PC-3 (cell line): ENCODE results near the gene ACVR1. TPM values are rescaled to one million over a fixed set of nuclear protein-coding genes. Genes with fewer than 3 reads are reported as not detected.

Source experiments
- ATAC-seq: fragments of 200-7000 bp; cut with Tn5 transposase; 2 replicates; pipeline ENCODE4 v1.9.1; 2020; ENCODE audit warnings: mild to moderate bottlenecking, moderate library complexity
- BruUV-seq: library from RNA; stranded (reverse); fragments of 400-500 nt; replicated peaks from 2 replicates; lab custom pipeline; 2021; lab: Mats Ljungman, UMichigan
- CTCF ChIA-PET: fragments of 300-600 bp; sonication (Branson Sonifier 250); formaldehyde crosslinking; loops from one replicate; lab custom pipeline; 2022; ENCODE audit warnings: antibody characterized with exemption; lab: Charles Lee
- POLR2A ChIA-PET: fragments of 300-600 bp; sonication (Branson Sonifier 250); formaldehyde crosslinking; loops from one replicate; lab custom pipeline; 2022; ENCODE audit warnings: antibody characterized with exemption; ENCODE audit not compliant: unreplicated experiment; lab: Charles Lee
- DNase-seq: peaks from one replicate; pipeline ENCODE4 v3.0.0-alpha.2; 2015
- H2AFZ ChIP-seq: fragments of 300-600 bp; sonication (generic); 2 replicates; pipeline ENCODE4 v1.6.0; 2016; ENCODE audit warnings: antibody characterized with exemption, low read length
- H3F3A ChIP-seq: fragments of 300-600 bp; sonication (generic); one replicate; pipeline ENCODE4 v1.6.0; 2017; ENCODE audit warnings: antibody characterized with exemption, low read length, control low read depth, mild to moderate bottlenecking; ENCODE audit not compliant: unreplicated experiment
- H3K27ac ChIP-seq: fragments of 300-600 bp; sonication (generic); 2 replicates; pipeline ENCODE4 v1.5.1; 2016; ENCODE audit warnings: mild to moderate bottlenecking, low read length
- H3K27me3 ChIP-seq: fragments of 300-600 bp; sonication (generic); 2 replicates; pipeline ENCODE4 v1.6.1; 2016; ENCODE audit warnings: low read length, mixed read lengths
- H3K36me3 ChIP-seq: fragments of 300-600 bp; sonication (generic); 2 replicates; pipeline ENCODE4 v1.6.1; 2016; ENCODE audit warnings: low read depth, mixed run types, low read length, mixed read lengths
- H3K4me1 ChIP-seq: fragments of 300-600 bp; sonication (generic); 2 replicates; pipeline ENCODE4 v1.5.1; 2016; ENCODE audit warnings: low read length; ENCODE audit not compliant: insufficient read depth
- H3K4me2 ChIP-seq: fragments of 300-600 bp; sonication (generic); 2 replicates; pipeline ENCODE4 v1.6.0; 2016; ENCODE audit warnings: low read length
- H3K4me3 ChIP-seq: fragments of 300-600 bp; sonication (generic); 2 replicates; pipeline ENCODE4 v1.5.1; 2016; ENCODE audit warnings: mild to moderate bottlenecking, low read length, mixed read lengths
- H3K79me2 ChIP-seq: fragments of 300-600 bp; sonication (generic); 2 replicates; pipeline ENCODE4 v1.6.1; 2017; ENCODE audit warnings: low read length, mixed read lengths
- H3K9ac ChIP-seq: fragments of 300-600 bp; sonication (generic); 2 replicates; pipeline ENCODE4 v1.6.0; 2016; ENCODE audit warnings: mild to moderate bottlenecking, low read length
- H3K9me2 ChIP-seq: fragments of 300-600 bp; sonication (generic); replicated peaks from 2 replicates; pipeline ENCODE4 v1.6.1; 2016; ENCODE audit warnings: mixed run types, low read length, mixed read lengths
- H3K9me3 ChIP-seq: fragments of 300-600 bp; sonication (generic); 2 replicates; pipeline ENCODE4 v1.6.1; 2016; ENCODE audit warnings: low read length, mixed read lengths
- H4K20me1 ChIP-seq: fragments of 300-600 bp; sonication (generic); 2 replicates; pipeline ENCODE4 v1.6.1; 2016; ENCODE audit warnings: low read length, mixed read lengths
- CTCF ChIP-seq: fragments of 300-600 bp; sonication (generic); conservative IDR thresholded peaks from 2 replicates; pipeline ENCODE4 v1.5.1; 2017; ENCODE audit warnings: antibody characterized with exemption, low read depth, mild to moderate bottlenecking, low read length
- EZH2 ChIP-seq: fragments of 300-600 bp; sonication (generic); IDR thresholded peaks from one replicate; pipeline ENCODE4 v1.6.1; 2017; ENCODE audit warnings: antibody characterized with exemption, mild to moderate bottlenecking, low read length; ENCODE audit not compliant: unreplicated experiment
- EZH2phosphoT487 ChIP-seq: fragments of 300-600 bp; sonication (generic); IDR thresholded peaks from 2 replicates; pipeline ENCODE4 v1.6.1; 2018; ENCODE audit warnings: mild to moderate bottlenecking, antibody characterized with exemption, low read length, borderline replicate concordance
- intact Hi-C: fragments of 100-400 bp; cut with micrococcal nuclease; formaldehyde crosslinking; loops from 2 replicates; pipeline ENCODE4 v1.9.0; 2023
- total RNA-seq: library from RNA; depleted of rRNA; stranded (reverse); fragments of >200 nt; gene quantifications from 2 replicates; pipeline ENCODE4 v1.2.3, GENCODE V29; 2014

The ACVR1 gene
- total RNA-seq, 1 experiment from 2014 or later = 6.7 TPM

GRCh38 chr2:157741819-157742484, 134.2 kb downstream of the ACVR1 start:
- no peaks in the 10 kb centered on the region for H3F3A ChIP-seq
- ATAC-seq (no peak), DNase-seq (no peak)
- H3K36me3 ChIP-seq = peaks cover 2% of the 10 kb centered on the region; the same call in 1 of the 2 replicates
- no peaks in the 10 kb centered on the region for H3K9me2 ChIP-seq
- 0 out of 2 replicates have a peak, but pooled peaks cover 7% of the 10 kb centered on the region for H3K4me1 ChIP-seq
- no peaks in the 10 kb centered on the region for H3K27me3 ChIP-seq
- no peaks in the 10 kb centered on the region for H4K20me1 ChIP-seq
- no peaks in the 10 kb centered on the region for H3K9me3 ChIP-seq
- ChIA-PET POLR2A (no interaction called here), CTCF (no interaction called here)
- no peak overlapping the region for H3K4me3 ChIP-seq
- no peak overlapping the region for H3K9ac ChIP-seq
- intact Hi-C loops = no loop called here
- H2AFZ ChIP-seq = no peak overlapping the region
- H3K79me2 ChIP-seq = no peaks in the 10 kb centered on the region
- no TSS peak for BruUV-seq
- H3K27ac ChIP-seq = no peak overlapping the region
- TF ChIP-seq CTCF = no peak
- TF ChIP-seq EZH2phosphoT487 = no peak
- TF ChIP-seq EZH2 = no peak
- H3K4me2 ChIP-seq = no peak overlapping the region

- no peak for TF ChIP-seq CTCF
- no peak for TF ChIP-seq EZH2
- no peak for TF ChIP-seq EZH2phosphoT487
- Histone ChIP-seq H3K9me3 (no peaks in the 10 kb centered on the region), H3K4me3 (no peak overlapping the region), H3K4me2 (no peak overlapping the region), H3K9me2 (no peaks in the 10 kb centered on the region), H3F3A (no peaks in the 10 kb centered on the region), H2AFZ (no peak overlapping the region), H3K79me2 (no peaks in the 10 kb centered on the region), H3K27ac (no peak overlapping the region), H3K27me3 (no peaks in the 10 kb centered on the region), H3K9ac (no peak overlapping the region), H4K20me1 (no peaks in the 10 kb centered on the region), H3K4me1 (peaks cover 9% of the 10 kb centered on the region), H3K36me3 (peaks cover 10% of the 10 kb centered on the region)
- DNase-seq (no peak), ATAC-seq (no peak)
- POLR2A ChIA-PET = no interaction called here
- CTCF ChIA-PET = no interaction called here
- no TSS peak for BruUV-seq
- intact Hi-C loops = loop anchor here (10.0 kb wide), 1 partner anchor 113 kb away; the partner anchor contains the start of gene ACVR1C
These were observed 138.5 kb downstream of the ACVR1 start for GRCh38 chr2:157737656-157738055.

GRCh38 chr2:157735532-157735931, 140.6 kb downstream of the ACVR1 start:
- no TSS peak for BruUV-seq
- ChIA-PET POLR2A (no interaction called here), CTCF (no interaction called here)
- no peak overlapping the region for H3K4me3 ChIP-seq
- DNase-seq (no peak), ATAC-seq (no peak)
- no peak for TF ChIP-seq CTCF
- TF ChIP-seq EZH2 = no peak
- no peak for TF ChIP-seq EZH2phosphoT487
- no peak overlapping the region for H3K4me2 ChIP-seq
- no peak overlapping the region for H2AFZ ChIP-seq
- H3K36me3 ChIP-seq = peaks cover 10% of the 10 kb centered on the region
- intact Hi-C loops = loop anchor here (10.0 kb wide), 1 partner anchor 111 kb away; the partner anchor contains the start of gene ACVR1C
- no peaks in the 10 kb centered on the region for H3K9me2 ChIP-seq
- H3K79me2 ChIP-seq = no peaks in the 10 kb centered on the region
- H4K20me1 ChIP-seq = no peaks in the 10 kb centered on the region
- no peaks in the 10 kb centered on the region for H3K9me3 ChIP-seq
- H3F3A ChIP-seq = no peaks in the 10 kb centered on the region
- H3K27me3 ChIP-seq = no peaks in the 10 kb centered on the region
- H3K4me1 ChIP-seq = peaks cover 17% of the 10 kb centered on the region
- H3K27ac ChIP-seq = no peak overlapping the region
- H3K9ac ChIP-seq = no peak overlapping the region
